ENCODE results near the gene HERC2. TPM values are rescaled to one million over a fixed set of nuclear protein-coding genes. Genes with fewer than 3 reads are reported as not detected.
"Not testable (repeated sequence)": the region's sequence is repeated elsewhere in the genome, so short reads cannot be mapped to it uniquely, and the experiment has no call there.

The HERC2 gene
- total and polyA plus RNA-seq, 4 experiments from 2014 or later: 3.4 to 55.1 (median 28.9) TPM

- Mint-ChIP-seq H3K4me3 (no peak overlapping the region), H3K36me3 (peaks cover 40 to 50% of the 10 kb centered on the region in 2 donors), H3K9me3 (no peaks in the 10 kb centered on the region), H3K27ac (peak overlapping the region in 2 of 7 donors; percentile 18 to 65), H3K4me1 (peaks cover 0 to 7% (median 1%) of the 10 kb centered on the region in 4 donors), H3K27me3 (no peaks in the 10 kb centered on the region)
- Histone ChIP-seq H3K9me3 (ENCODE audit: control insufficient read depth in 1 of 2, low read length in 2 of 2) (no peaks in the 10 kb centered on the region), H3K27ac (ENCODE audit: low read depth, low read length) (no peak overlapping the region), H3K36me3 (ENCODE audit: insufficient read depth, low read length) (no peaks in the 10 kb centered on the region), H3K27me3 (ENCODE audit: insufficient read depth, low read length) (no peaks in the 10 kb centered on the region), H3K4me1 (ENCODE audit: insufficient read depth, low read length) (no peaks in the 10 kb centered on the region), H3K4me3 (ENCODE audit: low read length in 2 of 2) (no peak overlapping the region)
- intact Hi-C loops (cut with micrococcal nuclease): no loop called here
- ChIA-PET CTCF (ENCODE audit: partially characterized antibody) (interaction anchor here (0.9 to 1.2 kb wide), 3 partner anchors 13 to 56 kb away, joined by 3 to 8 read pairs (median 4); no protein-coding TSS in a partner anchor), POLR2A (ENCODE audit: partially characterized antibody) (interaction anchor here (1.1 kb wide), 1 partner anchor 34 kb away, joined by 3 read pairs; no protein-coding TSS in a partner anchor)
- no peak for DNase-seq
These were observed 142.7 kb downstream of the HERC2 start for GRCh38 chr15:28179270-28179669.

- DNase-seq: no peak
- peaks cover 0 to 7% (median 1%) of the 10 kb centered on the region in 4 donors for H3K4me1 Mint-ChIP-seq
- Histone ChIP-seq H3K4me3 (ENCODE audit: low read length in 2 of 2) (no peak overlapping the region), H3K36me3 (ENCODE audit: insufficient read depth, low read length) (no peaks in the 10 kb centered on the region), H3K27me3 (ENCODE audit: insufficient read depth, low read length) (no peaks in the 10 kb centered on the region), H3K27ac (ENCODE audit: low read depth, low read length) (no peak overlapping the region), H3K4me1 (ENCODE audit: insufficient read depth, low read length) (no peaks in the 10 kb centered on the region), H3K9me3 (ENCODE audit: control insufficient read depth in 1 of 2, low read length in 2 of 2) (no peaks in the 10 kb centered on the region)
- no peak overlapping the region for H3K4me3 Mint-ChIP-seq
- no peaks in the 10 kb centered on the region for H3K27me3 Mint-ChIP-seq
- ChIA-PET CTCF (ENCODE audit: partially characterized antibody) (interaction anchor here (1.2 to 2.4 kb wide), 2 partner anchors 53 to 55 kb away, joined by 4 to 11 read pairs; no protein-coding TSS in a partner anchor), POLR2A (ENCODE audit: partially characterized antibody) (no interaction called here)
- H3K9me3 Mint-ChIP-seq: no peaks in the 10 kb centered on the region
- intact Hi-C loops (cut with micrococcal nuclease): no loop called here
- peaks cover 44 to 55% of the 10 kb centered on the region in 2 donors for H3K36me3 Mint-ChIP-seq
- H3K27ac Mint-ChIP-seq: peak overlapping the region in 1 of 7 donors; percentile 19
These were observed 143.3 kb downstream of the HERC2 start for GRCh38 chr15:28178727-28179126.

GRCh38 chr15:28178290-28178689, 143.7 kb downstream of the HERC2 start:
- Mint-ChIP-seq H3K4me1 (peaks cover 0 to 7% (median 1%) of the 10 kb centered on the region in 4 donors), H3K9me3 (no peaks in the 10 kb centered on the region), H3K27me3 (no peaks in the 10 kb centered on the region), H3K36me3 (peaks cover 47 to 59% of the 10 kb centered on the region in 2 donors), H3K4me3 (no peak overlapping the region), H3K27ac (peak overlapping the region in 1 of 7 donors; percentile 36)
- Histone ChIP-seq H3K4me3 (ENCODE audit: low read length in 2 of 2) (no peak overlapping the region), H3K4me1 (ENCODE audit: insufficient read depth, low read length) (no peaks in the 10 kb centered on the region), H3K9me3 (ENCODE audit: control insufficient read depth in 1 of 2, low read length in 2 of 2) (no peaks in the 10 kb centered on the region), H3K36me3 (ENCODE audit: insufficient read depth, low read length) (no peaks in the 10 kb centered on the region), H3K27ac (ENCODE audit: low read depth, low read length) (no peak overlapping the region), H3K27me3 (ENCODE audit: insufficient read depth, low read length) (no peaks in the 10 kb centered on the region)
- intact Hi-C loops (cut with micrococcal nuclease): no loop called here
- ChIA-PET CTCF (ENCODE audit: partially characterized antibody) (interaction anchor here (2.4 kb wide), 1 partner anchor 52 kb away, joined by 11 read pairs; no protein-coding TSS in a partner anchor), POLR2A (ENCODE audit: partially characterized antibody) (no interaction called here)
- DNase-seq: no peak

GRCh38 chr15:28169366-28169765, 152.6 kb downstream of the HERC2 start:
- no peaks in the 10 kb centered on the region for H3K9me3 ChIP-seq (ENCODE audit: control insufficient read depth in 1 of 2, low read length in 2 of 2)
- POLR2A ChIA-PET (ENCODE audit: partially characterized antibody): interaction anchor here (0.8 kb wide), 1 partner anchor 35 kb away, joined by 3 read pairs; no protein-coding TSS in a partner anchor
- CTCF ChIA-PET (ENCODE audit: partially characterized antibody): no interaction called here
- no peak overlapping the region for H3K27ac ChIP-seq (ENCODE audit: low read depth, low read length)
- DNase-seq: no peak
- Mint-ChIP-seq H3K36me3 (peaks cover 66 to 81% of the 10 kb centered on the region in 2 donors), H3K27ac (no peak overlapping the region), H3K4me1 (peaks cover 0 to 7% (median 1%) of the 10 kb centered on the region in 4 donors), H3K4me3 (no peak overlapping the region), H3K27me3 (no peaks in the 10 kb centered on the region), H3K9me3 (no peaks in the 10 kb centered on the region)
- no peaks in the 10 kb centered on the region for H3K4me1 ChIP-seq (ENCODE audit: insufficient read depth, low read length)
- intact Hi-C loops (cut with micrococcal nuclease): no loop called here
- H3K4me3 ChIP-seq (ENCODE audit: low read length in 2 of 2): no peak overlapping the region
- no peaks in the 10 kb centered on the region for H3K27me3 ChIP-seq (ENCODE audit: insufficient read depth, low read length)
- peaks cover 9% of the 10 kb centered on the region for H3K36me3 ChIP-seq (ENCODE audit: insufficient read depth, low read length)

- H3K27me3 ChIP-seq (ENCODE audit: insufficient read depth, low read length); H3K27me3 Mint-ChIP-seq; H3K4me3 ChIP-seq (ENCODE audit: low read length in 2 of 2); H3K9me3 Mint-ChIP-seq; intact Hi-C loops (cut with micrococcal nuclease); DNase-seq; H3K36me3 ChIP-seq (ENCODE audit: insufficient read depth, low read length); H3K9me3 ChIP-seq (ENCODE audit: control insufficient read depth in 1 of 2, low read length in 2 of 2); H3K4me1 ChIP-seq (ENCODE audit: insufficient read depth, low read length); H3K4me1 Mint-ChIP-seq; POLR2A ChIA-PET (ENCODE audit: partially characterized antibody); H3K27ac ChIP-seq (ENCODE audit: low read depth, low read length); CTCF ChIA-PET (ENCODE audit: partially characterized antibody): not testable (repeated sequence)
- Mint-ChIP-seq H3K4me3 (peak overlapping the region in 1 of 8 donors; percentile 17), H3K27ac (peak overlapping the region in 2 of 7 donors; percentile 50 to 53), H3K36me3 (peaks cover 68 to 82% of the 10 kb centered on the region in 2 donors)
These were observed 153.4 kb downstream of the HERC2 start for GRCh38 chr15:28168405-28169121.

GRCh38 chr15:28167042-28167441, 154.9 kb downstream of the HERC2 start:
- no peaks in the 10 kb centered on the region for H3K27me3 ChIP-seq (ENCODE audit: insufficient read depth, low read length)
- no peaks in the 10 kb centered on the region for H3K9me3 ChIP-seq (ENCODE audit: control insufficient read depth in 1 of 2, low read length in 2 of 2)
- no peak overlapping the region for H3K4me3 Mint-ChIP-seq
- H3K36me3 ChIP-seq (ENCODE audit: insufficient read depth, low read length): peaks cover 17% of the 10 kb centered on the region
- no peaks in the 10 kb centered on the region for H3K27me3 Mint-ChIP-seq
- DNase-seq: no peak
- ChIA-PET POLR2A (ENCODE audit: partially characterized antibody) (no interaction called here), CTCF (ENCODE audit: partially characterized antibody) (no interaction called here)
- H3K9me3 Mint-ChIP-seq: no peaks in the 10 kb centered on the region
- H3K4me1 Mint-ChIP-seq: peaks cover 0 to 7% (median 1%) of the 10 kb centered on the region in 4 donors
- H3K36me3 Mint-ChIP-seq: peaks cover 80 to 81% of the 10 kb centered on the region in 2 donors
- intact Hi-C loops (cut with micrococcal nuclease): no loop called here
- H3K27ac ChIP-seq (ENCODE audit: low read depth, low read length): no peak overlapping the region
- H3K4me3 ChIP-seq (ENCODE audit: low read length in 2 of 2): no peak overlapping the region
- H3K4me1 ChIP-seq (ENCODE audit: insufficient read depth, low read length): no peaks in the 10 kb centered on the region
- no peak overlapping the region for H3K27ac Mint-ChIP-seq

- ChIA-PET CTCF (ENCODE audit: partially characterized antibody) (no interaction called here), POLR2A (ENCODE audit: partially characterized antibody) (no interaction called here)
- no peaks in the 10 kb centered on the region for H3K27me3 Mint-ChIP-seq
- intact Hi-C loops (cut with micrococcal nuclease): no loop called here
- Histone ChIP-seq H3K4me3 (ENCODE audit: low read length in 2 of 2) (no peak overlapping the region), H3K27me3 (ENCODE audit: insufficient read depth, low read length) (no peaks in the 10 kb centered on the region), H3K4me1 (ENCODE audit: insufficient read depth, low read length) (no peaks in the 10 kb centered on the region), H3K9me3 (ENCODE audit: control insufficient read depth in 1 of 2, low read length in 2 of 2) (no peaks in the 10 kb centered on the region), H3K36me3 (ENCODE audit: insufficient read depth, low read length) (peaks cover 22% of the 10 kb centered on the region), H3K27ac (ENCODE audit: low read depth, low read length) (no peak overlapping the region)
- H3K4me3 Mint-ChIP-seq: no peak overlapping the region
- no peaks in the 10 kb centered on the region for H3K9me3 Mint-ChIP-seq
- peaks cover 83 to 87% of the 10 kb centered on the region in 2 donors for H3K36me3 Mint-ChIP-seq
- DNase-seq: no peak
- H3K27ac Mint-ChIP-seq: peak overlapping the region in 1 of 7 donors; percentile 30
- H3K4me1 Mint-ChIP-seq: peaks cover 0 to 7% (median 0%) of the 10 kb centered on the region in 4 donors
These were observed 156.2 kb downstream of the HERC2 start for GRCh38 chr15:28165791-28166190.
